Muscle of back (tissue), 13 donors: ENCODE results near the gene NALF2. TPM values are rescaled to one million over a fixed set of nuclear protein-coding genes. Genes with fewer than 3 reads are reported as not detected.

Experiments used
- DNase-seq, 3 donors: peaks; one replicate each; pipeline versions ENCODE4 v3.0.0 to v3.0.0-alpha.2; 2013
- long read RNA-seq, 9 donors: transcript quantifications; one replicate each; lab custom pipeline, GENCODE V29; 2026
- polyA plus RNA-seq, 10 donors: library from polyadenylated mRNA; unstranded; fragments of 120-200 nt; gene quantifications; one replicate each; pipeline ENCODE4 v1.2.1, GENCODE V29; 2013; ENCODE audit not compliant: insufficient read length in 10 of 10

The NALF2 gene
- polyA plus RNA-seq = 1 to 10 TPM in 5 of 10 donors, under 1 TPM in 5; 0.34 to 1.3 (median 0.91) TPM
- long read RNA-seq, donor 1 = 0 reads
- long read RNA-seq, donor 2 = 0 reads
- long read RNA-seq, donor 3 = 0 reads
- long read RNA-seq, donor 4, full-length matches to known transcripts = 1 of 1 reads
- long read RNA-seq, donor 4, partial matches to known transcripts = 0 of 1 reads
- long read RNA-seq, donor 4, other reads (novel, unspliced or antisense) = 0 of 1 reads
- long read RNA-seq, donor 5 = 0 reads
- long read RNA-seq, donor 6, full-length matches to known transcripts = 1 of 1 reads
- long read RNA-seq, donor 6, partial matches to known transcripts = 0 of 1 reads
- long read RNA-seq, donor 6, other reads (novel, unspliced or antisense) = 0 of 1 reads
- long read RNA-seq, donor 7 = 0 reads
- long read RNA-seq, donor 8, full-length matches to known transcripts = 1 of 1 reads
- long read RNA-seq, donor 8, partial matches to known transcripts = 0 of 1 reads
- long read RNA-seq, donor 8, other reads (novel, unspliced or antisense) = 0 of 1 reads
- long read RNA-seq, donor 9 = 0 reads

GRCh38 chrX:69503782-69504625 lies at the start of gene NALF2:
Gene NALF2 (plus strand): TSS chrX:69504326. CDS start chrX:69505283, 957 bp downstream.
- DNase-seq = peak; percentile 54 to 91 (median 76)

- DNase-seq = no peak
These were observed 46.4 kb upstream of the NALF2 start for GRCh38 chrX:69457756-69458155.

- no peak for DNase-seq
These were observed 37.6 kb upstream of the NALF2 start for GRCh38 chrX:69466546-69466945.

- DNase-seq = no peak
These were observed 34.2 kb upstream of the NALF2 start for GRCh38 chrX:69469975-69470374.

GRCh38 chrX:69489625-69490024 lies 14.5 kb upstream of the NALF2 start:
- DNase-seq = no peak

- DNase-seq = peak in 1 of 3 donors; percentile 30
These were observed 10.9 kb upstream of the NALF2 start for GRCh38 chrX:69493193-69493592.

GRCh38 chrX:69493766-69494165 lies 10.4 kb upstream of the NALF2 start:
- no peak for DNase-seq

GRCh38 chrX:69496183-69496582 lies 7.9 kb upstream of the NALF2 start:
- DNase-seq = no peak

GRCh38 chrX:69501429-69501828 lies 2.7 kb upstream of the NALF2 start:
- DNase-seq = no peak

- DNase-seq = no peak
These were observed 821 bp upstream of the NALF2 start for GRCh38 chrX:69503228-69503781.

GRCh38 chrX:69504626-69505612 lies 793 bp downstream of the NALF2 start:
- peak in 1 of 3 donors; percentile 3 for DNase-seq

GRCh38 chrX:69505772-69506616 lies 1.9 kb downstream of the NALF2 start:
- DNase-seq = peak in 1 of 3 donors; percentile 4

GRCh38 chrX:69506617-69507499 lies 2.7 kb downstream of the NALF2 start:
- DNase-seq = no peak

GRCh38 chrX:69507500-69507789 lies 3.3 kb downstream of the NALF2 start:
- no peak for DNase-seq

- no peak for DNase-seq
These were observed 4.5 kb downstream of the NALF2 start for GRCh38 chrX:69508610-69509009.

GRCh38 chrX:69510137-69510715 lies 6.1 kb downstream of the NALF2 start:
- no peak for DNase-seq

- no peak for DNase-seq
These were observed 6.9 kb downstream of the NALF2 start for GRCh38 chrX:69510914-69511513.

GRCh38 chrX:69522052-69522451 lies 17.9 kb downstream of the NALF2 start:
- no peak for DNase-seq
